Vagina (tissue), 2 donors: ENCODE data around the gene PTPRE. TPM values are rescaled to one million over a fixed set of nuclear protein-coding genes. Genes with fewer than 3 reads are reported as not detected.

Experiments used
- DNase-seq, 2 donors: peaks; one replicate each; pipeline ENCODE4 v3.0.0-alpha.2; 2017; ENCODE audit errors: extremely low spot score in 2 of 2
- H3K27ac ChIP-seq: fragments of 200-600 bp; sonication (generic); one replicate; pipeline ENCODE4 v1.5.1; 2019
- H3K27me3 ChIP-seq: fragments of 200-600 bp; sonication (generic); one replicate; pipeline ENCODE4 v1.5.1; 2019
- H3K36me3 ChIP-seq, 2 donors: fragments of 200-600 bp; sonication (generic); one replicate each; pipeline ENCODE4 v1.5.1; 2017 to 2019
- H3K4me1 ChIP-seq: fragments of 200-600 bp; sonication (generic); one replicate; pipeline ENCODE4 v1.5.1; 2019
- H3K4me3 ChIP-seq, 2 donors: fragments of 200-600 bp; sonication (generic); 1 replicate in 1 of 2; 2 replicates in 1 of 2; pipeline ENCODE4 v1.5.1; 2016 to 2019
- H3K9me3 ChIP-seq: fragments of 200-600 bp; sonication (generic); one replicate; pipeline ENCODE4 v1.5.1; 2019
- POLR2A ChIP-seq, 2 donors: fragments of 450-650 bp; IDR thresholded peaks; one replicate each; pipeline ENCODE4 v1.6.1; 2017; ENCODE audit warnings: antibody characterized with exemption in 2 of 2, mild to moderate bottlenecking in 2 of 2, moderate library complexity in 2 of 2
- POLR2AphosphoS5 ChIP-seq, 2 donors: sonication (generic); formaldehyde crosslinking; IDR thresholded peaks; one replicate each; pipeline ENCODE4 v1.9.0; 2017; ENCODE audit warnings: antibody characterized with exemption in 2 of 2, mild to moderate bottlenecking in 2 of 2, low read depth in 1 of 2; ENCODE audit not compliant: insufficient read depth in 1 of 2
- intact Hi-C: fragments of 100-400 bp; cut with DNase I; formaldehyde crosslinking; loops from one replicate; pipeline ENCODE4 v1.15.1; 2023
- total RNA-seq: library from RNA; depleted of rRNA; stranded (reverse); fragments of >200 nt; gene quantifications from one replicate; pipeline ENCODE4 v1.2.3, GENCODE V29; 2016
- TF ChIP-seq, protein P1 (sequence below), 3 experiments: fragments of 450-650 bp in 2 of 3; fragments of 200-600 bp in 1 of 3; sonication (generic) in 1 of 3; IDR thresholded peaks; one replicate each; pipeline ENCODE4 v1.5.1; 2017 to 2019; ENCODE audit warnings: antibody characterized with exemption in 3 of 3, mild to moderate bottlenecking in 2 of 3, moderate library complexity in 2 of 3

The PTPRE gene
- total RNA-seq, 1 donor from 2014 or later = 77.6 TPM

DNA sequence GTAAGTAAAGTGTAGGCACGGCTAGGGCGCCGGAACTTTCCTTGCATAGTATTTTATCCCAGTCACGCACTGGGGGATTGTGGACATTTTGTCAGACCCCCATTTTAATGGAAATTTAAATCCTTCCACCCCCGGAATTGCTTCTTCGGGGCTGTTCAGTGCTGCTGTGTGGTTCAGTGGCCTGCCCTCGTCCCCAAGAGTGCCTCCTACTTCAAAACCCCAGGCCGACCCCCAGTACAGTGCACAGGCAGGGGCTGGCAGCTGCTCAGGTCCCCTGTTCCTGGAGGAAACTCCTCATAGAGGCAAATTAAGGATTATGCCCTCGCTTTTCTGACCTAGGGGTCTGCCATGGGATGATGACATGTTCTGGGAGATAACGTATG lies 94.5 kb downstream of the PTPRE start:
- Histone ChIP-seq H3K4me1 (no peaks in the 10 kb centered on the region), H3K36me3 (no peaks in the 10 kb centered on the region), H3K27ac (no peak overlapping the region), H3K9me3 (no peaks in the 10 kb centered on the region), H3K27me3 (no peaks in the 10 kb centered on the region), H3K4me3 (no peak overlapping the region)
- TF ChIP-seq POLR2AphosphoS5 (IDR thresholded peaks at IDR 0.05; ENCODE audit: insufficient read depth in 1 of 2, low read depth in 1 of 2) (no peak), POLR2A (IDR thresholded peaks at IDR 0.05) (no peak)
- TF ChIP-seq, protein P1, sequence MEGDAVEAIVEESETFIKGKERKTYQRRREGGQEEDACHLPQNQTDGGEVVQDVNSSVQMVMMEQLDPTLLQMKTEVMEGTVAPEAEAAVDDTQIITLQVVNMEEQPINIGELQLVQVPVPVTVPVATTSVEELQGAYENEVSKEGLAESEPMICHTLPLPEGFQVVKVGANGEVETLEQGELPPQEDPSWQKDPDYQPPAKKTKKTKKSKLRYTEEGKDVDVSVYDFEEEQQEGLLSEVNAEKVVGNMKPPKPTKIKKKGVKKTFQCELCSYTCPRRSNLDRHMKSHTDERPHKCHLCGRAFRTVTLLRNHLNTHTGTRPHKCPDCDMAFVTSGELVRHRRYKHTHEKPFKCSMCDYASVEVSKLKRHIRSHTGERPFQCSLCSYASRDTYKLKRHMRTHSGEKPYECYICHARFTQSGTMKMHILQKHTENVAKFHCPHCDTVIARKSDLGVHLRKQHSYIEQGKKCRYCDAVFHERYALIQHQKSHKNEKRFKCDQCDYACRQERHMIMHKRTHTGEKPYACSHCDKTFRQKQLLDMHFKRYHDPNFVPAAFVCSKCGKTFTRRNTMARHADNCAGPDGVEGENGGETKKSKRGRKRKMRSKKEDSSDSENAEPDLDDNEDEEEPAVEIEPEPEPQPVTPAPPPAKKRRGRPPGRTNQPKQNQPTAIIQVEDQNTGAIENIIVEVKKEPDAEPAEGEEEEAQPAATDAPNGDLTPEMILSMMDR (IDR thresholded peaks at IDR 0.05) = no peak
- DNase-seq = no peak
- intact Hi-C loops = no loop called here

DNA sequence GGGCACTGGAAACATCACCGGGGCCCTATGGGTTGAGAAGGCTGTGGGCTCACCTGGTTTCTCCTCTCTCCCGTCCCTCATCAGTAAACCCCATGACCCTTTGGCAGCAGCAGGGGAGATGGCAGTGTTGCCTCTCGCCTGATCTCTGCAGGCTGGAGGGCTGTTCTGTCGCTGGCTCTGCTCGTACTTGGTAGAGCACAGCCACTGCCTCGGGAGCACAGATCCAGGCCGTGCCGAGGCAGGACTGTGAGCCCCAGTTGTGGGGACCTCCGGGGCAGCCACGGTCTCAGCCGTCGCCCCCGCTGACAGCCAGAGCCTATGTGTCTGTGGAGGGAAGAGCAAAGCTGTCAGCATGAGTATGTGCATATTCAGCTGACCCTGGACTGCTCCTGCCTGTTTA lies 94.9 kb downstream of the PTPRE start:
- Histone ChIP-seq H3K36me3 (no peaks in the 10 kb centered on the region), H3K27me3 (no peaks in the 10 kb centered on the region), H3K4me1 (no peaks in the 10 kb centered on the region), H3K4me3 (no peak overlapping the region), H3K27ac (no peak overlapping the region), H3K9me3 (no peaks in the 10 kb centered on the region)
- intact Hi-C loops = no loop called here
- DNase-seq = no peak
- TF ChIP-seq, protein P1 (IDR thresholded peaks at IDR 0.05) = no peak
- TF ChIP-seq POLR2A (IDR thresholded peaks at IDR 0.05) (no peak), POLR2AphosphoS5 (IDR thresholded peaks at IDR 0.05; ENCODE audit: insufficient read depth in 1 of 2, low read depth in 1 of 2) (no peak)

DNA sequence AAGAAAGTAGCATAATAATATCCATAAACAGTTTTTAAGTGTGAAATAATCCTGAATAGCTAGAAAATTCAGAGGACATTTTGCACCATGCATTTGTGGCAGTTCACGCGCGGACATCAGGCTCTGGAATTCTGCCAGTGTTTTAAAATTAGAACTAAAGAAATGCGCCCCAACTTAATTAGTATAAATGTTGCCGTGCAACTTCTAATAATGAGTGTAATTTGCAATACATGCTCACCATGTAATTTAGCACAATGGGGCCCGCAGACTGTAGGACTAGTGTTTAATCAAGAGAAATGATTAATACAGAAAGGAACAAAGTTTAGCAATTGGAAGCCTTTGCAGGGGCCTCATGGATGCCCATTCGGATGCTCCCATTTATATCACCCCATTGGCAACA lies 96.6 kb downstream of the PTPRE start:
- no peaks in the 10 kb centered on the region for H3K27me3 ChIP-seq
- TF ChIP-seq POLR2A (IDR thresholded peaks at IDR 0.05) = no peak
- TF ChIP-seq, protein P1 (IDR thresholded peaks at IDR 0.05) = no peak
- no peak for TF ChIP-seq POLR2AphosphoS5 (IDR thresholded peaks at IDR 0.05; ENCODE audit: insufficient read depth in 1 of 2, low read depth in 1 of 2)
- intact Hi-C loops = no loop called here
- no peak overlapping the region for H3K4me3 ChIP-seq
- no peak for DNase-seq
- no peaks in the 10 kb centered on the region for H3K9me3 ChIP-seq
- no peaks in the 10 kb centered on the region for H3K36me3 ChIP-seq
- H3K4me1 ChIP-seq = no peaks in the 10 kb centered on the region
- H3K27ac ChIP-seq = no peak overlapping the region

DNA sequence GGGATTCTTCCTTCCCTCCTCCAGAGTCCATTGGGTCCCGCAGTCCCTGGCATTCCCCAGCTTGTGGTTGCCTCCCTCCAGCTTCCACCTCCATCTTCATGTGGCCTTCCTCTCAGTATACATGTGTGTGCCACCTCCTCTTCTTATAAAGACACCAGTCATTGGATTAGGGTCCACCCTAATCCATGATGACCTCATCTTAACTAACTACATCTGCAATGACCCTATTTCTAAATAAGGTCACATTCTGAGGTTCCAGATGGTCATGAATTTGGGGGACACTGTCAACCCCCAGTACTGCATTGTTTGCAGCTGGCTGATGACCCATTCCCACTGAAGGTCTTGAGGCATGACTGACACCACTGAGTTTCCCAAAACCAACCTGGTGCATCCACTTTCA lies 99.0 kb downstream of the PTPRE start:
- intact Hi-C loops = no loop called here
- Histone ChIP-seq H3K36me3 (no peaks in the 10 kb centered on the region), H3K9me3 (no peaks in the 10 kb centered on the region), H3K27ac (no peak overlapping the region), H3K27me3 (no peaks in the 10 kb centered on the region), H3K4me3 (no peak overlapping the region), H3K4me1 (no peaks in the 10 kb centered on the region)
- TF ChIP-seq, protein P1 (IDR thresholded peaks at IDR 0.05) = no peak
- TF ChIP-seq POLR2A (IDR thresholded peaks at IDR 0.05) = no peak
- no peak for TF ChIP-seq POLR2AphosphoS5 (IDR thresholded peaks at IDR 0.05; ENCODE audit: insufficient read depth in 1 of 2, low read depth in 1 of 2)
- DNase-seq = no peak

DNA sequence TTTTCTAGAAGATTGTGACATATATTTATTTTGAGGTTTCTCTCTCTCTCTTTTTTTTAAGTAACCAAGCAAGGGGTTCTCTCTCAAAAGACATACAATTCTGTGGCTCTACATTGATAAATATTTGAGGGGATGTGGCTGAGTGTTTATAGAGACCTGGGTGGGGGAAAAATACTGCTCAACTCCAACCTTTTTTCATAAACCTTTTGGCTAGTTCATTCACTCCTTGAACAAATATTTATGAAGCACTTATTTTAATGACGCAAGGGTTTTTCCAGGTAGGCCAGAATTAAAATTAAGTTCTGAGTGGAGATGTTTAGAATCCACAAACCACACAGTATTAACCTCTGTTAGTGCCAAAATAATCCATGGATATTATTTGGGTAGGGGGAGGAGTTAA lies 100.2 kb downstream of the PTPRE start:
- H3K9me3 ChIP-seq = no peaks in the 10 kb centered on the region
- H3K4me1 ChIP-seq = peaks cover 8% of the 10 kb centered on the region
- no peak overlapping the region for H3K27ac ChIP-seq
- no peak overlapping the region for H3K4me3 ChIP-seq
- no peaks in the 10 kb centered on the region for H3K27me3 ChIP-seq
- intact Hi-C loops = no loop called here
- H3K36me3 ChIP-seq = no peaks in the 10 kb centered on the region
- TF ChIP-seq POLR2AphosphoS5 (IDR thresholded peaks at IDR 0.05; ENCODE audit: insufficient read depth in 1 of 2, low read depth in 1 of 2) (no peak), POLR2A (IDR thresholded peaks at IDR 0.05) (no peak)
- TF ChIP-seq, protein P1 (IDR thresholded peaks at IDR 0.05) = no peak
- DNase-seq = no peak
